ENCODE results near the gene PLD6. TPM values are rescaled to one million over a fixed set of nuclear protein-coding genes. Genes with fewer than 3 reads are reported as not detected.

PLD6 gene
- total and polyA plus RNA-seq, 10 donors = 1.4 to 5.6 (median 3.5) TPM

GRCh38 chr17:17183744-17184143 is 22.4 kb downstream of the PLD6 start:
- Histone ChIP-seq H3K36me3 (peaks cover 0 to 100% (median 70%) of the 10 kb centered on the region in 6 donors), H3K27ac (peak overlapping the region in 2 of 8 donors; percentile 66 to 78), H3K27me3 (replicated peaks in 1 of 7) (no peaks in the 10 kb centered on the region), H3K4me3 (no peak overlapping the region), H3K9me3 (no peaks in the 10 kb centered on the region), H3K4me1 (peaks cover 6 to 97% (median 47%) of the 10 kb centered on the region in 6 donors)
- no peak for TF ChIP-seq CTCF (IDR thresholded peaks at IDR 0.05 in 8 of 11, conservative IDR thresholded peaks at IDR 0.05 in 3 of 11)
- no peak for TF ChIP-seq POLR2AphosphoS5 (IDR thresholded peaks at IDR 0.05)
- intact Hi-C loops (cut with DNase I; ENCODE audit: low total_unique reads) = no loop called here
- DNase-seq = no peak
- WGBS, 5 donors = 88 to 93% (median 92%) methylated on average over 4 of the region's 4 CpGs

DNA sequence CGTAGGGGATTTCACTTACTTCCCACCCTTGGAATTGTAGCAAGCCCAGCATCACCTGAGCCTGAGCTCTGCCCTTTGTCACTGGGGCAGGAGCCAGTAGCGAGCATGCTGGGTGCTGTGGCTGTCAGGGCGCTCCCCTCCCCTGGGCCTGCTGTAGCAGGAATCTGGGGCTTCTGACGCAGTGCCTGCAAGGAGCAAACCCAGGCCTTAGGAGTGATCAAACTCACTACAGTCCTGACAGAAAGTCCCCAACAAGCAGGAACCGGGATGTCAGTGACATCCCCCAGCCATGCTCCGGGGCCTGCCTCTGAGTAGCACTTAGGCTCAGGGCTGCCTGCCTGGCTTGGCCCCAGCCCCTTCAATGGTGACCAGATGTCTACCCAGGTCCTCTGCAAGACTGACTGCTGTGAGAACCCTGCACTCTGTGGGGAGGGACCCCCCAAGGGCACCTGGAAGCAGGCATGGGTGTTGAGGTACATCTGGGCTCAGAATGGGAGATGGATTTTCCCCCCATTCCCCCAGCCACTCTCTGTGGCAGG is 23.5 kb downstream of the PLD6 start:
- Histone ChIP-seq H3K27ac (peak overlapping the region in 7 of 8 donors; percentile 26 to 78 (median 48)), H3K9me3 (no peaks in the 10 kb centered on the region), H3K4me1 (peaks cover 6 to 98% (median 47%) of the 10 kb centered on the region in 6 donors), H3K4me3 (peak overlapping the region in 1 of 8 donors; percentile 28), H3K36me3 (peaks cover 0 to 100% (median 70%) of the 10 kb centered on the region in 6 donors), H3K27me3 (replicated peaks in 1 of 7) (no peaks in the 10 kb centered on the region)
- intact Hi-C loops (cut with DNase I; ENCODE audit: low total_unique reads) = no loop called here
- 84 to 93% (median 92%) methylated on average over 2 to 6 of the region's 6 CpGs for WGBS, 5 donors
- no peak for TF ChIP-seq CTCF (IDR thresholded peaks at IDR 0.05 in 8 of 11, conservative IDR thresholded peaks at IDR 0.05 in 3 of 11)
- TF ChIP-seq POLR2AphosphoS5 (IDR thresholded peaks at IDR 0.05) = peak in 1 of 3 donors; percentile 6
- TF ChIP-seq POLR2A (IDR thresholded peaks at IDR 0.05) = no peak
- DNase-seq = no peak

- 44 to 74% (median 69%) methylated on average over 15 of the region's 15 CpGs for WGBS, 5 donors
- peak overlapping the region in 1 of 8 donors; percentile 28 for H3K4me3 ChIP-seq
- H3K4me1 ChIP-seq = peaks cover 6 to 98% (median 46%) of the 10 kb centered on the region in 6 donors
- no peaks in the 10 kb centered on the region for H3K27me3 ChIP-seq (replicated peaks in 1 of 7)
- intact Hi-C loops (cut with DNase I; ENCODE audit: low total_unique reads) = no loop called here
- peaks cover 0 to 100% (median 73%) of the 10 kb centered on the region in 6 donors for H3K36me3 ChIP-seq
- TF ChIP-seq CTCF (IDR thresholded peaks at IDR 0.05 in 8 of 11, conservative IDR thresholded peaks at IDR 0.05 in 3 of 11) (no peak), POLR2AphosphoS5 (IDR thresholded peaks at IDR 0.05) (no peak), POLR2A (IDR thresholded peaks at IDR 0.05) (no peak)
- H3K9me3 ChIP-seq = no peaks in the 10 kb centered on the region
- H3K27ac ChIP-seq = peak overlapping the region; percentile 29 to 78 (median 46)
- no peak for DNase-seq
These were observed 24.2 kb downstream of the PLD6 start for GRCh38 chr17:17181666-17182597.

Data from spleen (tissue), 11 donors.